Brain microvascular endothelial cell (primary cell): ENCODE data around the gene YTHDC2.

Source experiments
- DNase-seq: peaks from one replicate; pipeline ENCODE4 v3.0.0-alpha.2; 2020
- H3K27ac ChIP-seq: fragments of 250-450 bp; sonication (Bioruptor Pico); 2 replicates; pipeline ENCODE4 v1.5.1; 2020; ENCODE audit warnings: mild to moderate bottlenecking, moderate library complexity
- H3K27me3 ChIP-seq: fragments of 250-450 bp; sonication (Bioruptor Pico); replicated peaks from 2 replicates; pipeline ENCODE4 v1.5.1; 2020; ENCODE audit warnings: mild to moderate bottlenecking
- H3K36me3 ChIP-seq: fragments of 250-450 bp; sonication (Bioruptor Pico); replicated peaks from 2 replicates; pipeline ENCODE4 v1.5.1; 2020; ENCODE audit warnings: mild to moderate bottlenecking
- H3K4me3 ChIP-seq: 2 replicates; pipeline ENCODE4 v1.5.1; 2011; ENCODE audit warnings: low read depth, mild to moderate bottlenecking, control low read depth, low read length, moderate library complexity
- in situ Hi-C: cut with HindIII; loops from 2 replicates; pipeline ENCODE4 v1.10.0; 2017; ENCODE audit warnings: low sequenced_read_pairs, low pct_ligation_motif_present
- TF ChIP-seq, protein P1 (sequence below): IDR thresholded peaks from 2 replicates; pipeline ENCODE4 v1.5.1; 2011; ENCODE audit warnings: low read depth, mild to moderate bottlenecking, moderate library complexity, low read length, control low read depth, inconsistent platforms; ENCODE audit errors: missing control alignments

YTHDC2 gene

GRCh38 chr5:113495422-113495841, 18.1 kb upstream of the YTHDC2 start:
- DNase-seq, result no peak
- TF ChIP-seq, protein P1, sequence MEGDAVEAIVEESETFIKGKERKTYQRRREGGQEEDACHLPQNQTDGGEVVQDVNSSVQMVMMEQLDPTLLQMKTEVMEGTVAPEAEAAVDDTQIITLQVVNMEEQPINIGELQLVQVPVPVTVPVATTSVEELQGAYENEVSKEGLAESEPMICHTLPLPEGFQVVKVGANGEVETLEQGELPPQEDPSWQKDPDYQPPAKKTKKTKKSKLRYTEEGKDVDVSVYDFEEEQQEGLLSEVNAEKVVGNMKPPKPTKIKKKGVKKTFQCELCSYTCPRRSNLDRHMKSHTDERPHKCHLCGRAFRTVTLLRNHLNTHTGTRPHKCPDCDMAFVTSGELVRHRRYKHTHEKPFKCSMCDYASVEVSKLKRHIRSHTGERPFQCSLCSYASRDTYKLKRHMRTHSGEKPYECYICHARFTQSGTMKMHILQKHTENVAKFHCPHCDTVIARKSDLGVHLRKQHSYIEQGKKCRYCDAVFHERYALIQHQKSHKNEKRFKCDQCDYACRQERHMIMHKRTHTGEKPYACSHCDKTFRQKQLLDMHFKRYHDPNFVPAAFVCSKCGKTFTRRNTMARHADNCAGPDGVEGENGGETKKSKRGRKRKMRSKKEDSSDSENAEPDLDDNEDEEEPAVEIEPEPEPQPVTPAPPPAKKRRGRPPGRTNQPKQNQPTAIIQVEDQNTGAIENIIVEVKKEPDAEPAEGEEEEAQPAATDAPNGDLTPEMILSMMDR, result no peak
- Histone ChIP-seq H3K27ac (no peak overlapping the region), H3K27me3 (no peaks in the 10 kb centered on the region), H3K36me3 (no peaks in the 10 kb centered on the region), H3K4me3 (no peak overlapping the region)
- in situ Hi-C loops, result no loop called here

- no peak overlapping the region for H3K4me3 ChIP-seq
- no peaks in the 10 kb centered on the region for H3K36me3 ChIP-seq
- H3K27ac ChIP-seq, result no peak overlapping the region
- in situ Hi-C loops, result loop anchor here (25.0 kb wide), 1 partner anchor 165 kb away; no protein-coding TSS in a partner anchor
- TF ChIP-seq, protein P1, result no peak
- no peaks in the 10 kb centered on the region for H3K27me3 ChIP-seq
- DNase-seq, result no peak
Measured at GRCh38 chr5:113502073-113502472, 11.4 kb upstream of the YTHDC2 start.

DNA sequence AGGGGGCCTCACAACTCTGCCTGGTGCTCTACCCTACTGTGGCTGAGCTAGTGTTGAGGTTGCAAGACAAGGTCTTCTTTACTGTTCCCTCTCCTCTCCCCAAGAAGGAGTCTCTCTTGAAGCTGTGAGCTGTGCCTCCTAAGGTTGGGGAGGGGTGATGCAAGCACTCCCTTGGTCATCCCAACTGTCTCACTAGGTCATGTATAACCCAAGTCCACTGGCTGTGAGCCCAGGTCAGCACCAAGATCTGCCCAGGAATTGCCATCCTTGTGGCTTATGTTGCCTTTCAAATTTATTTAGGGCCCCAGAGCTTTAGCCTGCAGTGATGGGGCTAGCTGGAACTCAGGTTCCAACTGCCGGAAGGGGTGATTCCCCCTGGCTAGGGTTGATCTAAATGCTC, 10.3 kb upstream of the YTHDC2 start:
- Histone ChIP-seq H3K36me3 (no peaks in the 10 kb centered on the region), H3K27me3 (no peaks in the 10 kb centered on the region), H3K27ac (no peak overlapping the region), H3K4me3 (no peak overlapping the region)
- no peak for DNase-seq
- TF ChIP-seq, protein P1, result no peak
- in situ Hi-C loops, result loop anchor here (25.0 kb wide), 1 partner anchor 166 kb away; no protein-coding TSS in a partner anchor

GRCh38 chr5:113505181-113505580, 8.3 kb upstream of the YTHDC2 start:
- Histone ChIP-seq H3K27ac (no peak overlapping the region), H3K4me3 (no peak overlapping the region), H3K27me3 (no peaks in the 10 kb centered on the region), H3K36me3 (no peaks in the 10 kb centered on the region)
- in situ Hi-C loops, result loop anchor here (25.0 kb wide), 1 partner anchor 168 kb away; no protein-coding TSS in a partner anchor
- peak; percentile 14 for DNase-seq
- TF ChIP-seq, protein P1, result no peak

DNA sequence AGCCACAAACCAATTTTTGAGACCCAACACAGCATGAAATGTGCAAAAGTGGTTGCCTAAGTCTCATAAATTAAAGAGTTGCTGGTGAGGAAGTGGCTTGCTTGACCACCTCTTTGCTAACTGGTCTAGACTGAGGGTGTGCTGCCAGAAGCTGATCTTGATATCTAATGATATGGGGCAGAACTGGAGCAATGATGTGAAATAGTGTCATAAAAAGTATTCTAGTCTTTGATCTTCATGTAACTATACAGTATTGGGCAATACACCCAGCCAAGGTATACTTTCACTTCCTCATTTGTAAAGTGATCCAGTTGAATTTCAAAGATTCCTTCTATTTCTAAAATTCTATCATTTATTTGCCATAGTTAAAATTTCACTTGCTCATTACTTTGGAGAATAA, 5.9 kb upstream of the YTHDC2 start:
- DNase-seq, result no peak

DNA sequence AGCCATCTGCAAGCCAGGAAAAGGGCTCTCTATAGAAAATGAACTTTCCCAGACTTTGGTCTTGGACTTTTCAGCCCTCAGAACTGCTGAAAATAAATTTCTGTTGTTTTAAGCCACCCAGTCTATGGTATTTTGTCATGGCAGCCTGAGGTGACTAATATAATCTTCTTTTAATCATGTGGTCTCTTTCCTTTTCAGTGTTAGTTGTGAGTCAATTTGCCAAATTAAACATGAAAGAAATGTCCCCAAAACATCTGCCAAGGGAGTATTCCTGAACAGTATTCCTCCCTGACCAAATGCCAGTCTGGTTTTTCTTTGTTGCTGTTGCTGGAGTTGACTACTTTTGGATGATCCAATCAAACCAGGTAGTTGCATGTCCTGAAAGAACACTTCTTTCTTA, 4.7 kb upstream of the YTHDC2 start:
- no peak overlapping the region for H3K4me3 ChIP-seq
- H3K27ac ChIP-seq, result no peak overlapping the region
- DNase-seq, result no peak
- TF ChIP-seq, protein P1, result no peak
- H3K27me3 ChIP-seq, result no peaks in the 10 kb centered on the region
- in situ Hi-C loops, result loop anchor here (25.0 kb wide), 1 partner anchor 171 kb away; no protein-coding TSS in a partner anchor
- no peaks in the 10 kb centered on the region for H3K36me3 ChIP-seq

More for the DNA sequence above, 5.9 kb upstream of the YTHDC2 start:
- TF ChIP-seq, protein P1, result no peak
- Histone ChIP-seq H3K27ac (no peak overlapping the region), H3K27me3 (no peaks in the 10 kb centered on the region), H3K4me3 (no peak overlapping the region), H3K36me3 (no peaks in the 10 kb centered on the region)
- in situ Hi-C loops, result loop anchor here (25.0 kb wide), 1 partner anchor 170 kb away; no protein-coding TSS in a partner anchor
